OCI-LY7 (cell line): ENCODE data around the gene TTC7B. TPM values are rescaled to one million over a fixed set of nuclear protein-coding genes. Genes with fewer than 3 reads are reported as not detected.

ENCODE experiments used
- BruUV-seq: library from RNA; stranded (reverse); fragments of 400-500 nt; replicated peaks from 2 replicates; lab custom pipeline; 2021; lab: Mats Ljungman, UMichigan
- CTCF ChIA-PET: fragments of 300-600 bp; sonication (Branson Sonifier 250); formaldehyde crosslinking; loops from one replicate; lab custom pipeline; 2022; ENCODE audit warnings: antibody characterized with exemption; ENCODE audit not compliant: unreplicated experiment; lab: Charles Lee
- POLR2A ChIA-PET: fragments of 300-600 bp; sonication (Branson Sonifier 250); formaldehyde crosslinking; loops from one replicate; lab custom pipeline; 2022; ENCODE audit warnings: antibody characterized with exemption; lab: Charles Lee
- DNase-seq: peaks from one replicate; pipeline ENCODE4 v3.0.0-alpha.2; 2015; ENCODE audit warnings: low spot score
- H2AFZ ChIP-seq: fragments of 200-600 bp; sonication (generic), shearing (Covaris generic); 2 replicates; pipeline ENCODE4 v1.6.1; 2014; ENCODE audit warnings: mild to moderate bottlenecking, antibody characterized with exemption, low read length, moderate library complexity
- H3K27ac ChIP-seq: fragments of 200-600 bp; sonication (generic); 2 replicates; pipeline ENCODE4 v1.5.1; 2014; ENCODE audit warnings: mixed run types, low read depth, mild to moderate bottlenecking, moderate library complexity, low read length, inconsistent platforms; ENCODE audit not compliant: poor library complexity, severe bottlenecking
- H3K36me3 ChIP-seq: fragments of 200-600 bp; sonication (generic); 2 replicates; pipeline ENCODE4 v1.6.1; 2014; ENCODE audit warnings: mild to moderate bottlenecking, antibody characterized with exemption, low read length, moderate library complexity, mixed read lengths; ENCODE audit not compliant: insufficient read depth
- H3K4me1 ChIP-seq: fragments of 200-600 bp; sonication (generic); 2 replicates; pipeline ENCODE4 v1.5.1; 2014; ENCODE audit warnings: mild to moderate bottlenecking, low read length; ENCODE audit not compliant: insufficient read depth, poor library complexity, severe bottlenecking
- H3K4me2 ChIP-seq: fragments of 200-600 bp; sonication (generic); 2 replicates; pipeline ENCODE4 v1.6.1; 2014; ENCODE audit warnings: mild to moderate bottlenecking, low read length
- H3K4me3 ChIP-seq: fragments of 200-600 bp; sonication (generic); 2 replicates; pipeline ENCODE4 v1.5.1; 2014; ENCODE audit warnings: mild to moderate bottlenecking, low read depth, low read length; ENCODE audit not compliant: poor library complexity, severe bottlenecking
- H3K79me2 ChIP-seq: fragments of 200-600 bp; sonication (generic); 2 replicates; pipeline ENCODE4 v1.6.1; 2016; ENCODE audit warnings: low read depth, mild to moderate bottlenecking, low read length, moderate library complexity, mixed read lengths; ENCODE audit not compliant: insufficient read depth
- H3K9me2 ChIP-seq: fragments of 200-600 bp; sonication (generic); 2 replicates; pipeline ENCODE4 v1.6.1; 2016; ENCODE audit warnings: mild to moderate bottlenecking, low read length, mixed read lengths; ENCODE audit not compliant: insufficient read depth
- H3K9me3 ChIP-seq: fragments of 200-600 bp; sonication (generic); 2 replicates; pipeline ENCODE4 v1.6.1; 2014; ENCODE audit warnings: mild to moderate bottlenecking, mixed run types, low read length, mixed read lengths
- H4K20me1 ChIP-seq: fragments of 200-600 bp; sonication (generic); 2 replicates; pipeline ENCODE4 v1.6.1; 2014; ENCODE audit warnings: mild to moderate bottlenecking, antibody characterized with exemption, low read length, moderate library complexity, mixed read lengths; ENCODE audit not compliant: insufficient read depth
- CTCF ChIP-seq: fragments of 200-600 bp; sonication (generic); conservative IDR thresholded peaks from 2 replicates; pipeline ENCODE4 v1.5.1; 2014; ENCODE audit warnings: mild to moderate bottlenecking, antibody characterized with exemption, low read length, moderate library complexity, mixed read lengths
- EZH2phosphoT487 ChIP-seq: fragments of 200-600 bp; sonication (generic); IDR thresholded peaks from 2 replicates; pipeline ENCODE4 v1.6.1; 2018; ENCODE audit warnings: low read depth, borderline replicate concordance, mild to moderate bottlenecking, mixed run types, antibody characterized with exemption, low read length, moderate library complexity, mixed read lengths
- intact Hi-C: fragments of 100-400 bp; cut with micrococcal nuclease; formaldehyde crosslinking; loops from one replicate; pipeline ENCODE4 v1.10.0; 2022; ENCODE audit not compliant: unreplicated experiment
- total RNA-seq, 2 experiments: library from RNA; depleted of rRNA in 1 of 2; stranded (reverse); fragments of >200 nt in 1 of 2; shearing (Covaris generic) in 1 of 2; gene quantifications; 2 replicates each; pipeline ENCODE4 v1.2.3, GENCODE V29; 2014 to 2022

The TTC7B gene
- total RNA-seq, 2 experiments from 2014 or later, result 0.19 to 0.51 TPM

GRCh38 chr14:90585106-90585505 lies 231.1 kb downstream of the TTC7B start:
- Histone ChIP-seq H3K36me3 (no peaks in the 10 kb centered on the region), H3K4me1 (no peaks in the 10 kb centered on the region), H2AFZ (no peak overlapping the region), H4K20me1 (no peaks in the 10 kb centered on the region), H3K27ac (no peak overlapping the region), H3K79me2 (no peaks in the 10 kb centered on the region), H3K4me2 (no peak overlapping the region), H3K4me3 (no peak overlapping the region), H3K9me3 (no peaks in the 10 kb centered on the region), H3K9me2 (no peaks in the 10 kb centered on the region)
- CTCF ChIA-PET, result no interaction called here
- no peak for TF ChIP-seq CTCF
- no peak for TF ChIP-seq EZH2phosphoT487
- BruUV-seq, result no TSS peak
- intact Hi-C loops, result no loop called here
- POLR2A ChIA-PET, result no interaction called here
- no peak for DNase-seq

- intact Hi-C loops, result no loop called here
- no peak overlapping the region for H2AFZ ChIP-seq
- CTCF ChIA-PET, result no interaction called here
- H3K27ac ChIP-seq, result no peak overlapping the region
- BruUV-seq, result no TSS peak
- H3K4me1 ChIP-seq, result no peaks in the 10 kb centered on the region
- H3K4me3 ChIP-seq, result no peak overlapping the region
- DNase-seq, result no peak
- POLR2A ChIA-PET, result no interaction called here
- H3K9me3 ChIP-seq, result no peaks in the 10 kb centered on the region
- H3K9me2 ChIP-seq, result no peaks in the 10 kb centered on the region
- no peaks in the 10 kb centered on the region for H3K36me3 ChIP-seq
- H3K4me2 ChIP-seq, result no peak overlapping the region
- no peaks in the 10 kb centered on the region for H3K79me2 ChIP-seq
- TF ChIP-seq EZH2phosphoT487, result no peak
- no peak for TF ChIP-seq CTCF
- no peaks in the 10 kb centered on the region for H4K20me1 ChIP-seq
These were observed 232.2 kb downstream of the TTC7B start for GRCh38 chr14:90583916-90584605.

GRCh38 chr14:90583427-90583826 lies 232.8 kb downstream of the TTC7B start:
- no peak overlapping the region for H3K4me2 ChIP-seq
- TF ChIP-seq CTCF (no peak), EZH2phosphoT487 (no peak)

More at GRCh38 chr14:90583427-90583826, 232.8 kb downstream of the TTC7B start:
- Histone ChIP-seq H3K27ac (no peak overlapping the region), H4K20me1 (no peaks in the 10 kb centered on the region), H3K4me3 (no peak overlapping the region), H3K4me1 (no peaks in the 10 kb centered on the region), H3K9me3 (no peaks in the 10 kb centered on the region), H3K79me2 (no peaks in the 10 kb centered on the region), H3K9me2 (no peaks in the 10 kb centered on the region), H3K36me3 (no peaks in the 10 kb centered on the region), H2AFZ (no peak overlapping the region)
- intact Hi-C loops, result no loop called here
- POLR2A ChIA-PET, result no interaction called here
- DNase-seq, result no peak
- CTCF ChIA-PET, result no interaction called here
- no TSS peak for BruUV-seq
